GM18519 (cell line): ENCODE data around the gene ANKMY1.

Experiments
- ATAC-seq: cut with Tn5 transposase; IDR thresholded peaks from one replicate; pipeline ENCODE4 v1.9.1; 2021; ENCODE audit warnings: mild to moderate bottlenecking, moderate library complexity; ENCODE audit not compliant: unreplicated experiment, low FRiP score

The ANKMY1 gene

GRCh38 chr2:240582781-240583180, 25.0 kb upstream of the ANKMY1 start:
- ATAC-seq: no peak

- ATAC-seq: no peak
Observed at GRCh38 chr2:240581811-240582210, 24.0 kb upstream of the ANKMY1 start.

- ATAC-seq: no peak
Observed at GRCh38 chr2:240579771-240580614, 22.2 kb upstream of the ANKMY1 start.

GRCh38 chr2:240579071-240579762, 21.4 kb upstream of the ANKMY1 start:
- ATAC-seq: no peak

- no peak for ATAC-seq
Observed at GRCh38 chr2:240578488-240578887, 20.7 kb upstream of the ANKMY1 start.

- ATAC-seq: no peak
Observed at GRCh38 chr2:240578110-240578450, 20.3 kb upstream of the ANKMY1 start.

GRCh38 chr2:240577281-240578109, 19.7 kb upstream of the ANKMY1 start:
- no peak for ATAC-seq

- no peak for ATAC-seq
Observed at GRCh38 chr2:240576436-240577205, 18.8 kb upstream of the ANKMY1 start.

GRCh38 chr2:240576036-240576435, 18.2 kb upstream of the ANKMY1 start:
- no peak for ATAC-seq

GRCh38 chr2:240575101-240575965, 17.5 kb upstream of the ANKMY1 start:
- ATAC-seq: no peak

- no peak for ATAC-seq
Observed at GRCh38 chr2:240574386-240575100, 16.8 kb upstream of the ANKMY1 start.

GRCh38 chr2:240573516-240574385, 16.0 kb upstream of the ANKMY1 start:
- no peak for ATAC-seq

GRCh38 chr2:240573071-240573515, 15.3 kb upstream of the ANKMY1 start:
- no peak for ATAC-seq

- no peak for ATAC-seq
Observed at GRCh38 chr2:240572141-240573031, 14.6 kb upstream of the ANKMY1 start.

- no peak for ATAC-seq
Observed at GRCh38 chr2:240571314-240571973, 13.7 kb upstream of the ANKMY1 start.
